ENCODE data around the gene EFNA2. TPM values are rescaled to one million over a fixed set of nuclear protein-coding genes. Genes with fewer than 3 reads are reported as not detected.

EFNA2 gene
- total RNA-seq, 4 donors from 2014 or later = not detected

- Histone ChIP-seq H3K27me3 (no peaks in the 10 kb centered on the region), H3K9me3 (no peaks in the 10 kb centered on the region), H3K36me3 (peaks cover 6 to 34% (median 27%) of the 10 kb centered on the region in 3 donors), H3K4me1 (peaks cover 11 to 90% (median 80%) of the 10 kb centered on the region in 4 donors), H3K27ac (peak within 1 kb of the TSS; percentile 93 to 100 (median 98)), H3K4me3 (peak within 1 kb of the TSS; percentile 72 to 81 (median 77))
- 0% methylated on average over 10 to 11 of the region's 50 CpGs for WGBS, 2 donors
- TF ChIP-seq EP300 (IDR thresholded peaks at IDR 0.05) = peak; percentile 90 to 99
- peak; percentile 97 to 100 for TF ChIP-seq POLR2A (IDR thresholded peaks at IDR 0.05)
- peak in 1 of 5 experiments; percentile 46 for TF ChIP-seq CTCF (IDR thresholded peaks at IDR 0.05)
- peak; percentile 100 for DNase-seq (ENCODE audit: low spot score in 2 of 2)
These were observed 16.6 kb upstream of the EFNA2 start, which contains the start of gene CIRBP for GRCh38 chr19:1269065-1269477. Gene CIRBP (plus strand): TSS chr19:1269332. CDS start chr19:1270934, 1,602 bp downstream.

GRCh38 chr19:1269478-1270212 lies 16.0 kb upstream of the EFNA2 start:
- 0% methylated on average over 17 to 49 of the region's 64 CpGs for WGBS, 2 donors
- peak overlapping the region; percentile 93 to 100 (median 98) for H3K27ac ChIP-seq
- peak; percentile 72 for DNase-seq (ENCODE audit: low spot score in 2 of 2)
- TF ChIP-seq POLR2A (IDR thresholded peaks at IDR 0.05) (no peak), CTCF (IDR thresholded peaks at IDR 0.05) (peak in 2 of 5 experiments; percentile 18 to 27), EP300 (IDR thresholded peaks at IDR 0.05) (peak in 1 of 2 donors; percentile 75)
- H3K27me3 ChIP-seq = no peaks in the 10 kb centered on the region
- peaks cover 11 to 90% (median 86%) of the 10 kb centered on the region in 4 donors for H3K4me1 ChIP-seq
- H3K36me3 ChIP-seq = peaks cover 6 to 40% (median 33%) of the 10 kb centered on the region in 3 donors
- no peaks in the 10 kb centered on the region for H3K9me3 ChIP-seq
- H3K4me3 ChIP-seq = peak overlapping the region; percentile 72 to 81 (median 77)

GRCh38 chr19:1270213-1270853 lies 15.3 kb upstream of the EFNA2 start:
- Histone ChIP-seq H3K27me3 (no peaks in the 10 kb centered on the region), H3K27ac (peak overlapping the region; percentile 93 to 100 (median 98)), H3K36me3 (peaks cover 6 to 44% (median 38%) of the 10 kb centered on the region in 3 donors), H3K4me3 (peak overlapping the region; percentile 72 to 81 (median 77)), H3K4me1 (peaks cover 11 to 88% (median 86%) of the 10 kb centered on the region in 4 donors), H3K9me3 (no peaks in the 10 kb centered on the region)
- no peak for DNase-seq (ENCODE audit: low spot score in 2 of 2)
- 25 to 29% methylated on average over 7 to 8 of the region's 8 CpGs for WGBS, 2 donors
- TF ChIP-seq CTCF (IDR thresholded peaks at IDR 0.05) (peak in 1 of 5 experiments; percentile 4), EP300 (IDR thresholded peaks at IDR 0.05) (no peak)

GRCh38 chr19:1270854-1271527 lies 14.7 kb upstream of the EFNA2 start:
- 60 to 67% methylated on average over 26 of the region's 26 CpGs for WGBS, 2 donors

More at GRCh38 chr19:1270854-1271527, 14.7 kb upstream of the EFNA2 start:
- H3K4me3 ChIP-seq = peak overlapping the region; percentile 72 to 81 (median 77)
- DNase-seq (ENCODE audit: low spot score in 2 of 2) = no peak
- H3K9me3 ChIP-seq = no peaks in the 10 kb centered on the region
- H3K27ac ChIP-seq = peak overlapping the region; percentile 93 to 100 (median 98)
- no peaks in the 10 kb centered on the region for H3K27me3 ChIP-seq
- H3K4me1 ChIP-seq = peaks cover 11 to 83% (median 80%) of the 10 kb centered on the region in 4 donors
- TF ChIP-seq POLR2A (IDR thresholded peaks at IDR 0.05) (no peak), CTCF (IDR thresholded peaks at IDR 0.05) (no peak), EP300 (IDR thresholded peaks at IDR 0.05) (no peak)
- H3K36me3 ChIP-seq = peaks cover 6 to 44% (median 38%) of the 10 kb centered on the region in 3 donors
